Mammary epithelial cell (primary cell): ENCODE results near the gene SLC17A1.

Experiments
- CTCF ChIP-seq, 2 donors: IDR thresholded peaks in 1 of 2; conservative IDR thresholded peaks in 1 of 2; 2 replicates each; pipeline ENCODE4 v1.5.1; 2011 to 2012; ENCODE audit warnings: inconsistent platforms in 2 of 2, low read length in 2 of 2, mild to moderate bottlenecking in 2 of 2, control low read depth in 1 of 2, low read depth in 1 of 2; ENCODE audit not compliant: insufficient read depth in 1 of 2; ENCODE audit errors: extremely low read depth in 1 of 2
- EZH2 ChIP-seq: IDR thresholded peaks from 2 replicates; pipeline ENCODE4 v1.6.1; 2012; ENCODE audit warnings: low read length, inconsistent platforms, borderline replicate concordance

- TF ChIP-seq CTCF (conservative IDR thresholded peaks at IDR 0.05 in 1 of 2, IDR thresholded peaks at IDR 0.05 in 1 of 2; ENCODE audit: extremely low read depth in 1 of 2, insufficient read depth in 1 of 2, low read depth in 1 of 2, low read length in 2 of 2) (no peak), EZH2 (no peak)
Observed at GRCh38 chr6:25852756-25853155, 20.9 kb upstream of the SLC17A1 start.
